Measurements from ENCODE around the gene GRID1. TPM values are rescaled to one million over a fixed set of nuclear protein-coding genes. Genes with fewer than 3 reads are reported as not detected.

The GRID1 gene
- total RNA-seq, 1 experiment from 2014 or later: 5.6 TPM

DNA sequence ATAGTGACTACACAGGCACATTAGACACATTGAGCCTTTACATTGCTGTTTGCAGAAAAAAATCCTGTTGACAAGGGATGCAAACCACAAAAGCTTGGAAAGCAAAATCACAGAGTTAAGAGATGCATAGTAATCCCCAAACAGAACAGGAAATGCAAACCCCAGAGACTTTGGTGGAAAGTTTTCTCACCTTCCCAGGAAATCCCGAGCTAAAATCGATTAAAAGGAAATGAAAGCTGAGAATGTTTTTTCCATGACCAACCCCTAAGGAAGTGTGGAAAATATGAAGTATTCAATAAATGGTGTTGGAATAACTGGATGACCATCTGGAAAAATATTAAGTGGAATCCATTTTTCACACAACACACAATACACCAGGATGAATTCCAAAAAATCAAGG is 598.7 kb downstream of the GRID1 start:
- Histone ChIP-seq H3K4me1 (ENCODE audit: control insufficient read depth in 1 of 2, insufficient read depth in 2 of 2, low read length in 2 of 2) (no peaks in the 10 kb centered on the region), H3K4me2 (ENCODE audit: low read length) (no peak overlapping the region), H3K9ac (ENCODE audit: low read length) (no peak overlapping the region), H3K79me2 (ENCODE audit: insufficient read depth, low read length) (no peaks in the 10 kb centered on the region), H3K9me2 (ENCODE audit: insufficient read depth) (no peaks in the 10 kb centered on the region), H4K20me1 (ENCODE audit: insufficient read depth) (no peaks in the 10 kb centered on the region), H2AFZ (ENCODE audit: low read depth, low read length, poor library complexity, severe bottlenecking) (no peak overlapping the region), H3K36me3 (ENCODE audit: control insufficient read depth in 1 of 2, insufficient read depth in 2 of 2, low read length in 2 of 2) (no peaks in the 10 kb centered on the region), H3K27me3 (ENCODE audit: insufficient read depth, low read length) (no peaks in the 10 kb centered on the region), H3K9me3 (ENCODE audit: control insufficient read depth in 1 of 2, insufficient read depth in 1 of 2, low read depth in 1 of 2, low read length in 2 of 2) (no peaks in the 10 kb centered on the region), H3K27ac (ENCODE audit: low read depth, low read length) (no peak overlapping the region), H3K4me3 (replicated peaks in 1 of 2; ENCODE audit: low read depth in 1 of 2, low read length in 2 of 2) (no peak overlapping the region)
- ChIA-PET RAD21 (ENCODE audit: low non-redundant PET in 1 of 2, low total read pairs in 2 of 2, uncharacterized antibody in 2 of 2, unreplicated experiment in 2 of 2) (no interaction called here), POLR2A (no interaction called here), CTCF (no interaction called here)
- intact Hi-C loops (cut with micrococcal nuclease): no loop called here
- DNase-seq (ENCODE audit: low read depth, low spot score) (no peak), ATAC-seq (no peak)
- no TSS peak for BruUV-seq (replicated peaks)
- TF ChIP-seq CBX3 (IDR thresholded peaks at IDR 0.05; ENCODE audit: low read depth) (no peak), RAD21 (IDR thresholded peaks at IDR 0.05; ENCODE audit: low read depth) (no peak), JUND (IDR thresholded peaks at IDR 0.05) (no peak), ZFX (IDR thresholded peaks at IDR 0.05) (no peak), EZH2 (IDR thresholded peaks at IDR 0.05) (no peak), POLR2AphosphoS5 (IDR thresholded peaks at IDR 0.05; ENCODE audit: low read depth, low read length) (no peak), CEBPB (IDR thresholded peaks at IDR 0.05; ENCODE audit: low read depth) (no peak), YY1 (IDR thresholded peaks at IDR 0.05; ENCODE audit: extremely low read depth, insufficient replicate concordance, low read depth, low read length) (no peak), ELF1 (IDR thresholded peaks at IDR 0.05; ENCODE audit: borderline replicate concordance, low read depth) (no peak)
- TF ChIP-seq, protein P1, sequence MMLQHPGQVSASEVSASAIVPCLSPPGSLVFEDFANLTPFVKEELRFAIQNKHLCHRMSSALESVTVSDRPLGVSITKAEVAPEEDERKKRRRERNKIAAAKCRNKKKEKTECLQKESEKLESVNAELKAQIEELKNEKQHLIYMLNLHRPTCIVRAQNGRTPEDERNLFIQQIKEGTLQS (IDR thresholded peaks at IDR 0.05): no peak
- TF ChIP-seq, protein P2, sequence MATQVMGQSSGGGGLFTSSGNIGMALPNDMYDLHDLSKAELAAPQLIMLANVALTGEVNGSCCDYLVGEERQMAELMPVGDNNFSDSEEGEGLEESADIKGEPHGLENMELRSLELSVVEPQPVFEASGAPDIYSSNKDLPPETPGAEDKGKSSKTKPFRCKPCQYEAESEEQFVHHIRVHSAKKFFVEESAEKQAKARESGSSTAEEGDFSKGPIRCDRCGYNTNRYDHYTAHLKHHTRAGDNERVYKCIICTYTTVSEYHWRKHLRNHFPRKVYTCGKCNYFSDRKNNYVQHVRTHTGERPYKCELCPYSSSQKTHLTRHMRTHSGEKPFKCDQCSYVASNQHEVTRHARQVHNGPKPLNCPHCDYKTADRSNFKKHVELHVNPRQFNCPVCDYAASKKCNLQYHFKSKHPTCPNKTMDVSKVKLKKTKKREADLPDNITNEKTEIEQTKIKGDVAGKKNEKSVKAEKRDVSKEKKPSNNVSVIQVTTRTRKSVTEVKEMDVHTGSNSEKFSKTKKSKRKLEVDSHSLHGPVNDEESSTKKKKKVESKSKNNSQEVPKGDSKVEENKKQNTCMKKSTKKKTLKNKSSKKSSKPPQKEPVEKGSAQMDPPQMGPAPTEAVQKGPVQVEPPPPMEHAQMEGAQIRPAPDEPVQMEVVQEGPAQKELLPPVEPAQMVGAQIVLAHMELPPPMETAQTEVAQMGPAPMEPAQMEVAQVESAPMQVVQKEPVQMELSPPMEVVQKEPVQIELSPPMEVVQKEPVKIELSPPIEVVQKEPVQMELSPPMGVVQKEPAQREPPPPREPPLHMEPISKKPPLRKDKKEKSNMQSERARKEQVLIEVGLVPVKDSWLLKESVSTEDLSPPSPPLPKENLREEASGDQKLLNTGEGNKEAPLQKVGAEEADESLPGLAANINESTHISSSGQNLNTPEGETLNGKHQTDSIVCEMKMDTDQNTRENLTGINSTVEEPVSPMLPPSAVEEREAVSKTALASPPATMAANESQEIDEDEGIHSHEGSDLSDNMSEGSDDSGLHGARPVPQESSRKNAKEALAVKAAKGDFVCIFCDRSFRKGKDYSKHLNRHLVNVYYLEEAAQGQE (IDR thresholded peaks at IDR 0.05; ENCODE audit: low read depth): no peak
- TF ChIP-seq, protein P3, sequence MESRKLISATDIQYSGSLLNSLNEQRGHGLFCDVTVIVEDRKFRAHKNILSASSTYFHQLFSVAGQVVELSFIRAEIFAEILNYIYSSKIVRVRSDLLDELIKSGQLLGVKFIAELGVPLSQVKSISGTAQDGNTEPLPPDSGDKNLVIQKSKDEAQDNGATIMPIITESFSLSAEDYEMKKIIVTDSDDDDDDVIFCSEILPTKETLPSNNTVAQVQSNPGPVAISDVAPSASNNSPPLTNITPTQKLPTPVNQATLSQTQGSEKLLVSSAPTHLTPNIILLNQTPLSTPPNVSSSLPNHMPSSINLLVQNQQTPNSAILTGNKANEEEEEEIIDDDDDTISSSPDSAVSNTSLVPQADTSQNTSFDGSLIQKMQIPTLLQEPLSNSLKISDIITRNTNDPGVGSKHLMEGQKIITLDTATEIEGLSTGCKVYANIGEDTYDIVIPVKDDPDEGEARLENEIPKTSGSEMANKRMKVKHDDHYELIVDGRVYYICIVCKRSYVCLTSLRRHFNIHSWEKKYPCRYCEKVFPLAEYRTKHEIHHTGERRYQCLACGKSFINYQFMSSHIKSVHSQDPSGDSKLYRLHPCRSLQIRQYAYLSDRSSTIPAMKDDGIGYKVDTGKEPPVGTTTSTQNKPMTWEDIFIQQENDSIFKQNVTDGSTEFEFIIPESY (IDR thresholded peaks at IDR 0.05; ENCODE audit: extremely low read depth, insufficient replicate concordance, low read length): no peak

All from HCT116 (cell line).